CD14-positive monocyte (primary cell): Measurements from ENCODE around the gene IFTAP. TPM values are rescaled to one million over a fixed set of nuclear protein-coding genes. Genes with fewer than 3 reads are reported as not detected.

Experiments
- DNase-seq, 3 donors: peaks; one replicate each; pipeline ENCODE4 v3.0.0-alpha.2; 2011 to 2022
- H2AFZ ChIP-seq: 2 replicates; pipeline ENCODE4 v1.6.0; 2012; ENCODE audit warnings: mild to moderate bottlenecking, low read depth, low read length, inconsistent platforms; ENCODE audit not compliant: insufficient read depth, poor library complexity, severe bottlenecking
- H3K27ac ChIP-seq, 2 donors: 1 replicate in 1 of 2; 2 replicates in 1 of 2; pipeline ENCODE4 v1.5.1; 2012 to 2013; ENCODE audit warnings: low read length in 2 of 2, control low read depth in 1 of 2, inconsistent platforms in 1 of 2, low read depth in 1 of 2, mild to moderate bottlenecking in 1 of 2
- H3K27me3 ChIP-seq, 2 donors: one replicate each; pipeline versions ENCODE4 v1.6.0 to v1.6.1; 2011 to 2013; ENCODE audit warnings: low read length in 2 of 2; ENCODE audit not compliant: control insufficient read depth in 2 of 2, insufficient read depth in 2 of 2
- H3K36me3 ChIP-seq, 2 donors: replicated peaks in 1 of 2; 1 replicate in 1 of 2; 2 replicates in 1 of 2; pipeline versions ENCODE4 v1.5.1 to v1.6.1; 2012 to 2013; ENCODE audit warnings: low read length in 2 of 2, control low read depth in 1 of 2, inconsistent platforms in 1 of 2, mild to moderate bottlenecking in 1 of 2; ENCODE audit not compliant: insufficient read depth in 2 of 2, control insufficient read depth in 1 of 2
- H3K4me1 ChIP-seq, 2 donors: 1 replicate in 1 of 2; 2 replicates in 1 of 2; pipeline versions ENCODE4 v1.5.1 to v1.6.1; 2012 to 2013; ENCODE audit warnings: low read length in 2 of 2, control low read depth in 1 of 2, inconsistent platforms in 1 of 2, mild to moderate bottlenecking in 1 of 2, moderate library complexity in 1 of 2; ENCODE audit not compliant: insufficient read depth in 2 of 2, control insufficient read depth in 1 of 2
- H3K4me2 ChIP-seq: replicated peaks from 2 replicates; pipeline ENCODE3; 2012; ENCODE audit warnings: low read length, moderate library complexity, mild to moderate bottlenecking; ENCODE audit not compliant: poor library complexity, severe bottlenecking; ENCODE audit errors: extremely low read depth
- H3K4me3 ChIP-seq, 3 experiments: fragments of 200-600 bp in 1 of 3; sonication (generic) in 1 of 3; replicated peaks in 1 of 3; 1 replicate in 2 of 3; 2 replicates in 1 of 3; pipeline ENCODE4 v1.5.1; 2011 to 2013; ENCODE audit warnings: low read length in 3 of 3, mild to moderate bottlenecking in 3 of 3, control low read depth in 2 of 3, low read depth in 2 of 3, inconsistent platforms in 1 of 3, moderate library complexity in 1 of 3
- H3K79me2 ChIP-seq: 2 replicates; pipeline ENCODE4 v1.6.0; 2012; ENCODE audit warnings: mild to moderate bottlenecking, control low read depth, inconsistent platforms, low read length, moderate library complexity; ENCODE audit not compliant: insufficient read depth
- H3K9ac ChIP-seq: 2 replicates; pipeline ENCODE4 v1.6.0; 2017; ENCODE audit warnings: low read length, mild to moderate bottlenecking; ENCODE audit not compliant: insufficient read depth, poor library complexity, severe bottlenecking
- H3K9me3 ChIP-seq, 2 donors: replicated peaks in 1 of 2; 1 replicate in 1 of 2; 2 replicates in 1 of 2; pipeline versions ENCODE4 v1.5.1 to v1.6.1; 2012 to 2013; ENCODE audit warnings: low read length in 2 of 2, control low read depth in 1 of 2; ENCODE audit not compliant: control insufficient read depth in 1 of 2, insufficient read depth in 1 of 2
- H4K20me1 ChIP-seq: 2 replicates; pipeline ENCODE4 v1.6.0; 2012; ENCODE audit warnings: mild to moderate bottlenecking, low read length, control low read depth, moderate library complexity; ENCODE audit not compliant: insufficient read depth
- H3K27ac Mint-ChIP-seq, 7 donors: one replicate each; pipeline ENCODE4 v1.8.0; 2020; ENCODE audit warnings: mild to moderate bottlenecking in 7 of 7, mixed read lengths in 7 of 7, moderate library complexity in 6 of 7, inconsistent platforms in 2 of 7
- H3K27me3 Mint-ChIP-seq, 3 donors: one replicate each; pipeline ENCODE4 v1.8.0; 2021 to 2022; ENCODE audit warnings: low read depth in 3 of 3, mild to moderate bottlenecking in 3 of 3, mixed read lengths in 3 of 3, moderate library complexity in 3 of 3, inconsistent platforms in 1 of 3
- H3K36me3 Mint-ChIP-seq, 2 donors: one replicate each; pipeline ENCODE4 v1.8.0; 2020; ENCODE audit warnings: mixed read lengths in 2 of 2, inconsistent platforms in 1 of 2, mild to moderate bottlenecking in 1 of 2
- H3K4me1 Mint-ChIP-seq: one replicate; pipeline ENCODE4 v1.8.0; 2020; ENCODE audit warnings: mild to moderate bottlenecking, mixed read lengths
- H3K4me3 Mint-ChIP-seq, 2 donors: one replicate each; pipeline ENCODE4 v1.8.0; 2020; ENCODE audit warnings: mild to moderate bottlenecking in 2 of 2, mixed read lengths in 2 of 2, moderate library complexity in 1 of 2
- H3K9me3 Mint-ChIP-seq, 7 donors: one replicate each; pipeline ENCODE4 v1.8.0; 2020 to 2022; ENCODE audit warnings: mixed read lengths in 7 of 7, mild to moderate bottlenecking in 6 of 7, moderate library complexity in 6 of 7, inconsistent platforms in 2 of 7
- CTCF ChIP-seq: fragments of 200-600 bp; IDR thresholded peaks from one replicate; pipeline ENCODE4 v1.8.0; 2022; ENCODE audit warnings: antibody characterized with exemption, mild to moderate bottlenecking
- WGBS: methylation state at CpG from one replicate; pipeline ENCODE4 v1.1.5; 2013; ENCODE audit warnings: missing lambda C conversion rate; ENCODE audit not compliant: insufficient coverage; 5-methylcytosine and 5-hydroxymethylcytosine counted together
- intact Hi-C, 2 donors: fragments of 100-400 bp; cut with micrococcal nuclease; formaldehyde crosslinking; loops; one replicate each; pipeline versions ENCODE4 v1.15.0 to v1.15.1; 2023
- polyA plus RNA-seq, 3 donors: library from polyadenylated mRNA; depleted of rRNA in 1 of 3; unstranded in 2 of 3; stranded (reverse) in 1 of 3; fragments of 300-500 nt in 2 of 3; fragments of >200 nt in 1 of 3; fragmentation: Illumina TruSeq in 2 of 3; gene quantifications; 1 replicate in 2 of 3; 2 replicates in 1 of 3; pipeline ENCODE4 v1.2.3, GENCODE V29; 2012 to 2021

The IFTAP gene
- polyA plus RNA-seq, 3 donors = 5.0 to 18.7 (median 13.9) TPM

GRCh38 chr11:36566407-36567053 is 27.8 kb upstream of the IFTAP start:
- H4K20me1 ChIP-seq = no peaks in the 10 kb centered on the region
- intact Hi-C loops = loop anchor here in 1 of 2 donors (10.0 kb wide), 1 partner anchor 108 kb away; no protein-coding TSS in a partner anchor
- H3K27ac ChIP-seq = no peak overlapping the region
- H3K4me1 Mint-ChIP-seq = peaks cover 9% of the 10 kb centered on the region
- H3K27me3 ChIP-seq = no peaks in the 10 kb centered on the region
- H3K4me3 ChIP-seq = no peak overlapping the region
- H2AFZ ChIP-seq = no peak overlapping the region
- H3K4me2 ChIP-seq = no peak overlapping the region
- no peak for TF ChIP-seq CTCF
- H3K4me1 ChIP-seq = peaks cover 0 to 4% of the 10 kb centered on the region in 2 donors
- H3K9ac ChIP-seq = no peak overlapping the region
- H3K27ac Mint-ChIP-seq = no peak overlapping the region
- H3K27me3 Mint-ChIP-seq = peaks cover under 1 to 14% (median 5%) of the 10 kb centered on the region in 3 donors
- no peaks in the 10 kb centered on the region for H3K36me3 ChIP-seq
- WGBS = 88% methylated on average over 2 of the region's 4 CpGs
- no peaks in the 10 kb centered on the region for H3K79me2 ChIP-seq
- H3K9me3 Mint-ChIP-seq = no peaks in the 10 kb centered on the region
- DNase-seq = no peak
- H3K36me3 Mint-ChIP-seq = no peaks in the 10 kb centered on the region
- H3K4me3 Mint-ChIP-seq = no peak overlapping the region
- H3K9me3 ChIP-seq = no peaks in the 10 kb centered on the region

- no peaks in the 10 kb centered on the region for H3K9me3 Mint-ChIP-seq
- intact Hi-C loops = loop anchor here in 1 of 2 donors (10.0 kb wide), 1 partner anchor 107 kb away; no protein-coding TSS in a partner anchor
- H4K20me1 ChIP-seq = no peaks in the 10 kb centered on the region
These were observed 26.6 kb upstream of the IFTAP start, which contains the start of gene RAG1 for GRCh38 chr11:36567694-36568093. TSS of gene RAG1 (plus strand) at chr11:36568007. CDS start at chr11:36573305, 5,298 bp downstream.

More at GRCh38 chr11:36567694-36568093, 26.6 kb upstream of the IFTAP start, which contains the start of gene RAG1:
- Histone ChIP-seq H3K4me1 (peaks cover 0 to 4% of the 10 kb centered on the region in 2 donors), H3K27me3 (no peaks in the 10 kb centered on the region), H3K79me2 (no peaks in the 10 kb centered on the region), H3K27ac (no peak within 1 kb of the TSS), H3K36me3 (no peaks in the 10 kb centered on the region), H3K9ac (no peak within 1 kb of the TSS), H2AFZ (no peak within 1 kb of the TSS), H3K4me3 (no peak within 1 kb of the TSS), H3K4me2 (no peak within 1 kb of the TSS), H3K9me3 (no peaks in the 10 kb centered on the region)
- DNase-seq = no peak
- Mint-ChIP-seq H3K4me3 (peak within 1 kb of the TSS in 1 of 2 donors; percentile 25), H3K27ac (no peak within 1 kb of the TSS), H3K4me1 (peaks cover 9% of the 10 kb centered on the region), H3K36me3 (no peaks in the 10 kb centered on the region), H3K27me3 (peaks cover 3 to 14% (median 5%) of the 10 kb centered on the region in 3 donors)
- 100% methylated on average over 1 of the region's 1 CpG for WGBS
- no peak for TF ChIP-seq CTCF
